ENCODE data around the gene LRIG2. TPM values are rescaled to one million over a fixed set of nuclear protein-coding genes. Genes with fewer than 3 reads are reported as not detected.

Gene LRIG2
- total and polyA plus RNA-seq, 2 donors (not counting 3 experiments of a cell fraction or from before 2014, with no cell fraction given): 8.4 to 20.1 TPM

DNA sequence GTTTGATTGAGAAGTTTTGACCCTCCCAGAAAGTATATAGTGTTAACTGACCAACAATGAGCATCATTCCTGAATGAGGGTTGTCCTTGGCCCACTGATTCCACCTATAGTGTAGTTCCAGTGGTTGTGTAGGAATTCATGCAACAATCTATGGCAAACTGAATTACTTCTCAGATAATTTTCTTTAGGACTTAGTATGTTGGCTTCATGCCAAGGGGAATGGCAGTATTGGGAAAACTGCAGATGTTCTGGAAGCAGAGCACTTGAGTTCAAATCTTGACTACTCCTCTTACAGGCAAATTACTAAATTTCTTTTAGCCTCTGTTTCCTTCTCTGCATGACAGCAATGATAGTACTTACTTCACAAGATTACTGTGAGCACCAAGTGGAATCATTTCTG is 65.8 kb downstream of the LRIG2 start:
- CTCF ChIA-PET: interaction anchor here (0.8 to 4.7 kb wide), 6 partner anchors 27 to 825 kb away, joined by 3 to 52 read pairs (median 3); partner anchors contain the start of gene LRIG2

More for the DNA sequence above, 65.8 kb downstream of the LRIG2 start:
- TF ChIP-seq MYC (IDR thresholded peaks at IDR 0.05; ENCODE audit: low read depth, low read length) (no peak), FOS (IDR thresholded peaks at IDR 0.05; ENCODE audit: borderline replicate concordance, insufficient read depth, low read length) (no peak), POLR2A (IDR thresholded peaks at IDR 0.05; ENCODE audit: low read depth, low read length) (no peak), GATA2 (IDR thresholded peaks at IDR 0.05; ENCODE audit: insufficient read depth, insufficient read length, low read depth, low read length) (no peak), EZH2 (IDR thresholded peaks at IDR 0.05; ENCODE audit: borderline replicate concordance, low read depth, low read length, severe bottlenecking) (no peak), POLR2AphosphoS5 (IDR thresholded peaks at IDR 0.05; ENCODE audit: insufficient read depth, low read depth, low read length) (no peak), JUN (IDR thresholded peaks at IDR 0.05; ENCODE audit: borderline replicate concordance, insufficient read depth, insufficient read length, low read depth) (no peak)
- TF ChIP-seq, protein P1, sequence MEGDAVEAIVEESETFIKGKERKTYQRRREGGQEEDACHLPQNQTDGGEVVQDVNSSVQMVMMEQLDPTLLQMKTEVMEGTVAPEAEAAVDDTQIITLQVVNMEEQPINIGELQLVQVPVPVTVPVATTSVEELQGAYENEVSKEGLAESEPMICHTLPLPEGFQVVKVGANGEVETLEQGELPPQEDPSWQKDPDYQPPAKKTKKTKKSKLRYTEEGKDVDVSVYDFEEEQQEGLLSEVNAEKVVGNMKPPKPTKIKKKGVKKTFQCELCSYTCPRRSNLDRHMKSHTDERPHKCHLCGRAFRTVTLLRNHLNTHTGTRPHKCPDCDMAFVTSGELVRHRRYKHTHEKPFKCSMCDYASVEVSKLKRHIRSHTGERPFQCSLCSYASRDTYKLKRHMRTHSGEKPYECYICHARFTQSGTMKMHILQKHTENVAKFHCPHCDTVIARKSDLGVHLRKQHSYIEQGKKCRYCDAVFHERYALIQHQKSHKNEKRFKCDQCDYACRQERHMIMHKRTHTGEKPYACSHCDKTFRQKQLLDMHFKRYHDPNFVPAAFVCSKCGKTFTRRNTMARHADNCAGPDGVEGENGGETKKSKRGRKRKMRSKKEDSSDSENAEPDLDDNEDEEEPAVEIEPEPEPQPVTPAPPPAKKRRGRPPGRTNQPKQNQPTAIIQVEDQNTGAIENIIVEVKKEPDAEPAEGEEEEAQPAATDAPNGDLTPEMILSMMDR (IDR thresholded peaks at IDR 0.05; ENCODE audit: extremely low read depth in 1 of 2, insufficient read depth in 1 of 2, low read depth in 1 of 2, low read length in 2 of 2): no peak
- TF ChIP-seq, protein P2, sequence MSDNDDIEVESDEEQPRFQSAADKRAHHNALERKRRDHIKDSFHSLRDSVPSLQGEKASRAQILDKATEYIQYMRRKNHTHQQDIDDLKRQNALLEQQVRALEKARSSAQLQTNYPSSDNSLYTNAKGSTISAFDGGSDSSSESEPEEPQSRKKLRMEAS (IDR thresholded peaks at IDR 0.05; ENCODE audit: insufficient read depth, insufficient read length): no peak
- Histone ChIP-seq H3K4me3 (replicated peaks in 1 of 3; ENCODE audit: insufficient read depth in 1 of 3, low read depth in 1 of 3, low read length in 3 of 3) (no peak overlapping the region), H3K4me1 (ENCODE audit: control insufficient read depth, extremely low read depth, insufficient read depth, low read length) (peaks cover 29% of the 10 kb centered on the region), H3K9ac (replicated peaks; ENCODE audit: extremely low read depth, insufficient read depth, low read length) (no peak overlapping the region), H2AFZ (ENCODE audit: low read depth, low read length) (no peak overlapping the region), H3K9me1 (replicated peaks; ENCODE audit: control insufficient read depth, extremely low read depth, insufficient read depth, low read length) (no peaks in the 10 kb centered on the region), H3K4me2 (ENCODE audit: insufficient read depth, low read length) (no peak overlapping the region), H3K27ac (ENCODE audit: insufficient read depth, low read depth, low read length) (no peak overlapping the region), H3K27me3 (ENCODE audit: control insufficient read depth in 2 of 2, insufficient read depth in 2 of 2, low read length in 2 of 2) (no peaks in the 10 kb centered on the region), H3K79me2 (ENCODE audit: control insufficient read depth, insufficient read depth, low read length) (no peaks in the 10 kb centered on the region), H4K20me1 (replicated peaks; ENCODE audit: control insufficient read depth, extremely low read depth, insufficient read depth, low read length) (no peaks in the 10 kb centered on the region), H3K9me3 (replicated peaks; ENCODE audit: control insufficient read depth, insufficient read depth, low read length) (no peaks in the 10 kb centered on the region), H3K36me3 (ENCODE audit: control insufficient read depth in 2 of 2, extremely low read depth in 1 of 2, insufficient read depth in 2 of 2, low read length in 2 of 2) (no peaks in the 10 kb centered on the region)
- POLR2A ChIA-PET: no interaction called here
- BruUV-seq (replicated peaks): no TSS peak
- no peak for FAIRE-seq
- DNase-seq (ENCODE audit: low read depth, low spot score): no peak
- dilution Hi-C loops (cut with MboI; ENCODE audit: extremely low pct_ligation_motif_present, low sequenced_read_pairs): no loop called here
- intact Hi-C loops (cut with micrococcal nuclease): no loop called here
